HG03064 (cell line): ENCODE results near the gene GPRIN1.

Source experiments
- ATAC-seq: cut with Tn5 transposase; IDR thresholded peaks from one replicate; pipeline ENCODE4 v1.9.1; 2021; ENCODE audit warnings: low read depth; ENCODE audit not compliant: unreplicated experiment

GPRIN1 gene

GRCh38 chr5:176643491-176644219 is 33.7 kb upstream of the GPRIN1 start:
- ATAC-seq, result no peak

- ATAC-seq, result no peak
Measured at GRCh38 chr5:176642675-176643490, 32.9 kb upstream of the GPRIN1 start.

- ATAC-seq, result no peak
Measured at GRCh38 chr5:176640616-176641015, 30.7 kb upstream of the GPRIN1 start.

GRCh38 chr5:176639981-176640380 is 30.0 kb upstream of the GPRIN1 start:
- no peak for ATAC-seq

- ATAC-seq, result no peak
Measured at GRCh38 chr5:176639208-176639607, 29.3 kb upstream of the GPRIN1 start.

GRCh38 chr5:176638437-176638836 is 28.5 kb upstream of the GPRIN1 start:
- ATAC-seq, result no peak

GRCh38 chr5:176637556-176637955 is 27.6 kb upstream of the GPRIN1 start:
- no peak for ATAC-seq

GRCh38 chr5:176636426-176636825 is 26.5 kb upstream of the GPRIN1 start:
- no peak for ATAC-seq

GRCh38 chr5:176633598-176633997 is 23.6 kb upstream of the GPRIN1 start:
- no peak for ATAC-seq

- no peak for ATAC-seq
Measured at GRCh38 chr5:176632745-176633144, 22.8 kb upstream of the GPRIN1 start.

GRCh38 chr5:176631383-176632200 is 21.6 kb upstream of the GPRIN1 start:
- no peak for ATAC-seq

GRCh38 chr5:176630681-176631222 is 20.8 kb upstream of the GPRIN1 start:
- no peak for ATAC-seq

GRCh38 chr5:176629853-176630680 is 20.1 kb upstream of the GPRIN1 start, which contains the start of the genes EIF4E1B and SNCB:
EIF4E1B (plus strand) TSS chr5:176630675; CDS start chr5:176642788, 12,113 bp downstream.
SNCB (minus strand) TSS chr5:176630534; CDS start chr5:176629654, 880 bp downstream.
- peak; percentile 64 for ATAC-seq

- ATAC-seq, result no peak
Measured at GRCh38 chr5:176629317-176629852, 19.4 kb upstream of the GPRIN1 start.

- no peak for ATAC-seq
Measured at GRCh38 chr5:176628406-176629228, 18.7 kb upstream of the GPRIN1 start.

- no peak for ATAC-seq
Measured at GRCh38 chr5:176627582-176627981, 17.6 kb upstream of the GPRIN1 start.

- no peak for ATAC-seq
Measured at GRCh38 chr5:176626876-176627236, 16.9 kb upstream of the GPRIN1 start.

GRCh38 chr5:176625966-176626875 is 16.3 kb upstream of the GPRIN1 start:
- no peak for ATAC-seq
